ENCODE data around the gene NT5M. TPM values are rescaled to one million over a fixed set of nuclear protein-coding genes. Genes with fewer than 3 reads are reported as not detected.

The NT5M gene
- total RNA-seq, 1 experiment from 2014 or later: 10.8 TPM

- TF ChIP-seq E2F4 (CRISPR knock-in tag; IDR thresholded peaks at IDR 0.05; ENCODE audit: borderline replicate concordance, low read depth) (no peak), CBFB (CRISPR knock-in tag; IDR thresholded peaks at IDR 0.05; ENCODE audit: low read depth) (no peak), FOXK1 (CRISPR knock-in tag; IDR thresholded peaks at IDR 0.05) (no peak), ZNF396 (CRISPR knock-in tag; IDR thresholded peaks at IDR 0.05; ENCODE audit: borderline replicate concordance) (no peak), ARID4B (CRISPR knock-in tag; IDR thresholded peaks at IDR 0.05; ENCODE audit: borderline replicate concordance) (no peak), ZBTB43 (CRISPR knock-in tag; IDR thresholded peaks at IDR 0.05) (no peak)
Observed at GRCh38 chr17:17384291-17384615, 81.1 kb downstream of the NT5M start (continued).

GRCh38 chr17:17384961-17385360 is 81.8 kb downstream of the NT5M start:
- H3K36me3 Mint-ChIP-seq: no peaks in the 10 kb centered on the region
- DNase-seq (ENCODE audit: low spot score) (no peak), ATAC-seq (no peak)
- no peak overlapping the region for H3K27ac Mint-ChIP-seq
- ChIA-PET POLR2A (no interaction called here), CTCF (interaction anchor here (0.6 kb wide), 1 partner anchor 275 kb away, joined by 3 read pairs; no protein-coding TSS in a partner anchor)
- TF ChIP-seq CREB1 (CRISPR knock-in tag; IDR thresholded peaks at IDR 0.05): no peak
- no peak for TF ChIP-seq MYBL2 (CRISPR knock-in tag; IDR thresholded peaks at IDR 0.05)
- no peak for TF ChIP-seq SMAD3 (CRISPR knock-in tag; IDR thresholded peaks at IDR 0.05; ENCODE audit: borderline replicate concordance)
- no peaks in the 10 kb centered on the region for H3K27me3 Mint-ChIP-seq (ENCODE audit: low read depth)
- H3K9me3 Mint-ChIP-seq: no peaks in the 10 kb centered on the region
- no peak overlapping the region for H3K4me3 Mint-ChIP-seq
- H3K4me1 Mint-ChIP-seq: peaks cover 4% of the 10 kb centered on the region; the same call in 1 of the 2 replicates

GRCh38 chr17:17385491-17385890 is 82.3 kb downstream of the NT5M start:
- Mint-ChIP-seq H3K4me3 (no peak overlapping the region), H3K27ac (no peak overlapping the region), H3K4me1 (peaks cover 4% of the 10 kb centered on the region; the same call in 1 of the 2 replicates), H3K27me3 (ENCODE audit: low read depth) (no peaks in the 10 kb centered on the region), H3K36me3 (no peaks in the 10 kb centered on the region), H3K9me3 (no peaks in the 10 kb centered on the region)
- POLR2A ChIA-PET: no interaction called here
- DNase-seq (ENCODE audit: low spot score) (no peak), ATAC-seq (no peak)
- CTCF ChIA-PET: interaction anchor here (0.6 to 1.0 kb wide), 3 partner anchors 38 to 275 kb away, joined by 3 read pairs; partner anchors contain the start of gene RASD1
- no peak for TF ChIP-seq IRF1 (CRISPR knock-in tag; IDR thresholded peaks at IDR 0.05)
- TF ChIP-seq ZNF671 (CRISPR knock-in tag; IDR thresholded peaks at IDR 0.05): no peak
- no peak for TF ChIP-seq FOXK1 (CRISPR knock-in tag; IDR thresholded peaks at IDR 0.05)
- TF ChIP-seq GRHL2 (CRISPR knock-in tag; IDR thresholded peaks at IDR 0.05; ENCODE audit: insufficient replicate concordance, severe bottlenecking): no peak
- TF ChIP-seq E2F1 (CRISPR knock-in tag; IDR thresholded peaks at IDR 0.05): no peak
- TF ChIP-seq RORB (CRISPR knock-in tag; IDR thresholded peaks at IDR 0.05): no peak
- TF ChIP-seq IRF2 (CRISPR knock-in tag; IDR thresholded peaks at IDR 0.05; ENCODE audit: borderline replicate concordance, low read depth): no peak
- TF ChIP-seq ZNF532 (CRISPR knock-in tag; IDR thresholded peaks at IDR 0.05; ENCODE audit: borderline replicate concordance): no peak
- TF ChIP-seq NR2C2 (CRISPR knock-in tag; IDR thresholded peaks at IDR 0.05): no peak
- no peak for TF ChIP-seq PRRX2 (CRISPR knock-in tag; IDR thresholded peaks at IDR 0.05)
- TF ChIP-seq NFATC4 (CRISPR knock-in tag; IDR thresholded peaks at IDR 0.05): no peak
- no peak for TF ChIP-seq TCF7 (CRISPR knock-in tag; IDR thresholded peaks at IDR 0.05; ENCODE audit: low read depth)
- no peak for TF ChIP-seq SMAD3 (CRISPR knock-in tag; IDR thresholded peaks at IDR 0.05; ENCODE audit: borderline replicate concordance)
- TF ChIP-seq JAZF1 (CRISPR knock-in tag; IDR thresholded peaks at IDR 0.05): no peak
- TF ChIP-seq NFYB (CRISPR knock-in tag; conservative IDR thresholded peaks at IDR 0.05; ENCODE audit: low read depth): no peak
